Trophoblast cell (in vitro differentiated cells and primary cell): ENCODE data around the gene AAK1.

ENCODE experiments used
- DNase-seq, 2 donors: peaks; one replicate each; pipeline ENCODE4 v3.0.0-alpha.2; 2016
- H2AFZ ChIP-seq: 2 replicates; pipeline ENCODE4 v1.6.1; 2013; ENCODE audit warnings: low read length, moderate library complexity, mild to moderate bottlenecking; ENCODE audit not compliant: insufficient read depth, poor library complexity
- H2AK5ac ChIP-seq: 2 replicates; pipeline ENCODE4 v1.6.1; 2013; ENCODE audit warnings: mild to moderate bottlenecking, low read length
- H2BK120ac ChIP-seq: 2 replicates; pipeline ENCODE4 v1.6.1; 2013; ENCODE audit warnings: low read length, mild to moderate bottlenecking, moderate library complexity; ENCODE audit not compliant: insufficient read depth, poor library complexity
- H2BK12ac ChIP-seq: 2 replicates; pipeline ENCODE4 v1.6.1; 2013; ENCODE audit warnings: mild to moderate bottlenecking, low read length, moderate library complexity
- H2BK5ac ChIP-seq: 2 replicates; pipeline ENCODE4 v1.6.1; 2013; ENCODE audit warnings: low read length, low read depth, moderate library complexity, mild to moderate bottlenecking; ENCODE audit not compliant: poor library complexity
- H3K14ac ChIP-seq: 2 replicates; pipeline ENCODE4 v1.6.1; 2013; ENCODE audit warnings: mild to moderate bottlenecking, low read length
- H3K18ac ChIP-seq: 2 replicates; pipeline ENCODE4 v1.6.1; 2013; ENCODE audit warnings: mild to moderate bottlenecking, low read length
- H3K23ac ChIP-seq: 2 replicates; pipeline ENCODE4 v1.6.1; 2013; ENCODE audit warnings: low read length
- H3K27ac ChIP-seq: 2 replicates; pipeline ENCODE4 v1.5.1; 2013; ENCODE audit warnings: low read depth, mild to moderate bottlenecking, inconsistent platforms, low read length, moderate library complexity
- H3K27me3 ChIP-seq: 2 replicates; pipeline ENCODE4 v1.6.1; 2013; ENCODE audit warnings: inconsistent platforms, mild to moderate bottlenecking, low read length, moderate library complexity; ENCODE audit not compliant: insufficient read depth
- H3K36me3 ChIP-seq, 2 experiments: 1 replicate in 1 of 2; 2 replicates in 1 of 2; pipeline ENCODE4 v1.6.1; 2013; ENCODE audit warnings: low read length in 2 of 2, mild to moderate bottlenecking in 2 of 2, moderate library complexity in 1 of 2; ENCODE audit not compliant: insufficient read depth in 2 of 2, control insufficient read depth in 1 of 2
- H3K4ac ChIP-seq: 2 replicates; pipeline ENCODE4 v1.6.1; 2013; ENCODE audit warnings: low read depth, mild to moderate bottlenecking, low read length, moderate library complexity
- H3K4me1 ChIP-seq, 2 experiments: 1 replicate in 1 of 2; 2 replicates in 1 of 2; pipeline ENCODE4 v1.6.1; 2013; ENCODE audit warnings: low read length in 2 of 2, mild to moderate bottlenecking in 2 of 2, moderate library complexity in 1 of 2; ENCODE audit not compliant: insufficient read depth in 2 of 2, control insufficient read depth in 1 of 2
- H3K4me2 ChIP-seq: 2 replicates; pipeline ENCODE4 v1.6.1; 2013; ENCODE audit warnings: inconsistent platforms, mild to moderate bottlenecking, low read length, moderate library complexity
- H3K4me3 ChIP-seq: 2 replicates; pipeline ENCODE4 v1.5.1; 2013; ENCODE audit warnings: mild to moderate bottlenecking, low read depth, low read length, inconsistent platforms
- H3K79me1 ChIP-seq: one replicate; pipeline ENCODE4 v1.6.1; 2013; ENCODE audit warnings: low read length
- H3K79me2 ChIP-seq: 2 replicates; pipeline ENCODE4 v1.6.1; 2013; ENCODE audit warnings: low read length, mild to moderate bottlenecking; ENCODE audit not compliant: control insufficient read depth, insufficient read depth, poor library complexity
- H3K9ac ChIP-seq: 2 replicates; pipeline ENCODE4 v1.6.1; 2013; ENCODE audit warnings: mild to moderate bottlenecking, low read length
- H3K9me3 ChIP-seq: 2 replicates; pipeline ENCODE4 v1.6.1; 2013; ENCODE audit warnings: low read depth, mild to moderate bottlenecking, control low read depth, inconsistent platforms, low read length; ENCODE audit not compliant: insufficient read depth
- H4K12ac ChIP-seq: 2 replicates; pipeline ENCODE4 v1.6.1; 2013; ENCODE audit warnings: low read depth, mild to moderate bottlenecking, low read length, moderate library complexity
- H4K8ac ChIP-seq: 2 replicates; pipeline ENCODE4 v1.6.1; 2013; ENCODE audit warnings: low read depth, mild to moderate bottlenecking, low read length, moderate library complexity
- H4K91ac ChIP-seq: one replicate; pipeline ENCODE4 v1.6.1; 2013; ENCODE audit warnings: low read depth, mild to moderate bottlenecking, low read length, moderate library complexity
- WGBS: extraction: QIAGEN DNeasy Blood & Tissue Kit; methylation state at CpG from one replicate; pipeline ENCODE4 v1.1.7; 2013; ENCODE audit warnings: missing lambda C conversion rate; ENCODE audit not compliant: insufficient read length, insufficient coverage; ENCODE audit errors: extremely low coverage; 5-methylcytosine and 5-hydroxymethylcytosine counted together

AAK1 gene

DNA sequence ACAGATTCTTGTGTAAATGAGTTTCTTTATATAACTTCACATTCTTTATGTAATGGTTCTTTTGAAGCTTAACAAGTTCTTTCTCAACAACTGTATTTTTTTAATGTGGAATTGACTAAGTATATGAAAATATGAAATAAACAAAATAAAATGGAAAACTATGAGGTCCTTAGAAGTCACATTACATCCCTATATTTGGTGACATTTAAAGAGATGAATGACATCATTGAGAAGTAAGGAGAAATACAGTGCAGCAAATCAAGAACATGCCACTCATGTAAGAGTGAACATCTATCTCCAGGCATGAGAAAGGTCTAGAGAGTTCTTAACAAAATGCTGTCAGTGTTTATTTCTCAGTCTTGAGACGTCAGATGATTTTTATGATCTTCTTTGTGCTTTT lies 39.0 kb upstream of the AAK1 start:
- no peak overlapping the region for H4K12ac ChIP-seq
- H3K9me3 ChIP-seq = no peaks in the 10 kb centered on the region
- no peak overlapping the region for H3K14ac ChIP-seq
- no peak for DNase-seq
- no peak overlapping the region for H2BK120ac ChIP-seq
- no peak overlapping the region for H3K4me2 ChIP-seq
- no CpG with 5 or more reads among the region's 1 CpG for WGBS
- H2BK12ac ChIP-seq = no peak overlapping the region
- H4K8ac ChIP-seq = no peak overlapping the region
- no peaks in the 10 kb centered on the region for H3K36me3 ChIP-seq
- H3K27ac ChIP-seq = no peak overlapping the region
- no peaks in the 10 kb centered on the region for H3K27me3 ChIP-seq
- H3K4ac ChIP-seq = no peak overlapping the region
- H2AFZ ChIP-seq = no peak overlapping the region
- H4K91ac ChIP-seq = no peak overlapping the region
- H2AK5ac ChIP-seq = no peak overlapping the region
- no peak overlapping the region for H3K23ac ChIP-seq
- H3K18ac ChIP-seq = no peak overlapping the region
- H3K9ac ChIP-seq = no peak overlapping the region
- no peak overlapping the region for H2BK5ac ChIP-seq
- no peaks in the 10 kb centered on the region for H3K79me2 ChIP-seq
- peaks cover 2% of the 10 kb centered on the region in 2 experiments for H3K4me1 ChIP-seq
- peaks cover 4% of the 10 kb centered on the region for H3K79me1 ChIP-seq
- no peak overlapping the region for H3K4me3 ChIP-seq

DNA sequence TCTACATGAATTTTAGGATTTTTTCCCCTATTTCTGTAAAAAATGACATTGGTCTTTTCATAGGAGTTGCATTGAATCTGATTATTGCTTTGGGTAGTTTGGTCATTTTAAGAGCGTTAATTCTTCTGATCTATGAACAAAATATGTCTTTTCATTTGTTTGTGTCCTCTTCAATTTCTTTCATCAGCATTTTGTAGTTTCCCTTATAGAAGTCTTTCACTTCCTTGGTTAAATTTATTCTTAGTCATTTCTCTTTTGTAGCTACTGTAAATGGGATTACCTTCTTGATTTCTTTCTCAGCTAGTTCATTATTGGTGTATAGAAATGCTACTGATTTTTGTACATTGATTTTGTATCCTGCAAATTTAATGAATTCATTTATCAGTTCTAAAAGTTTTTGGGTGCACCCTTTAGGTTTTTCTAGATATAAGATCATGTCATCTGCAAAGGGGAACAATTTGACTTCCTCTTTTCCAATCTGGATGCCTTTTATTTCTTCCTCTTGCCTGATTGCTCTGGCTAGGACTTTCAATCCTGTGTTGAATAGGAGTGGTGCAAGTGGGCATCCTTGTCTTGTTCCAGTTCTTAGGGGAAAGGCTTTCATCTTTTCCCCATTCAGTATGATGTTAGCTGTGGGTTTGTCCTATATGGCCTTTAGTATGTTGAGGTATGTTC lies 36.6 kb upstream of the AAK1 start:
- Histone ChIP-seq H3K9ac (no peak overlapping the region), H2BK120ac (no peak overlapping the region), H3K4me1 (peaks cover 2 to 3% of the 10 kb centered on the region in 2 experiments), H3K14ac (no peak overlapping the region), H4K12ac (no peak overlapping the region), H3K23ac (no peak overlapping the region), H3K79me1 (peaks cover 4% of the 10 kb centered on the region), H3K36me3 (no peaks in the 10 kb centered on the region), H3K9me3 (no peaks in the 10 kb centered on the region), H3K27me3 (no peaks in the 10 kb centered on the region), H2AK5ac (no peak overlapping the region), H3K4me3 (no peak overlapping the region), H3K4ac (no peak overlapping the region), H4K8ac (no peak overlapping the region), H3K79me2 (no peaks in the 10 kb centered on the region), H2BK5ac (no peak overlapping the region), H3K4me2 (no peak overlapping the region), H4K91ac (no peak overlapping the region), H2BK12ac (no peak overlapping the region), H3K18ac (no peak overlapping the region), H2AFZ (no peak overlapping the region), H3K27ac (no peak overlapping the region)
- no peak for DNase-seq
- no CpG with 5 or more reads among the region's 1 CpG for WGBS

DNA sequence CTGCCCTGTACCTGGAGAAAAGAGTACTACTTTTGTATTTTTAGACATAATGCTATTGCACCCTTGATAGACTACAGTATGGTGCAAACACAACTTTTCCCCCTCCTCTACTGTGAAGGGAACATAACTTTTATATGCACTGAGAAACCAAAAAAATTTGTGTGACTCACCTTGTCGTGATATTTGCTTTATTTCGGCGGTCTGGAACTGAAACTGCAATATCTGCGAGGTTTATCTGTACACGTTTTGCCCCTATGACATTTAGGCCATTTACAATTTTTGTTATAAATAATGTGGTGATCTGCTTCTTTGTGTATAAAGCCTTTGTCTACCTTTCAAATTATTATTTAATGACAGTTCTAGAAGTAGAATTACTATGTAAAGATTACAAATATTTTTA lies 34.4 kb upstream of the AAK1 start:
- no peaks in the 10 kb centered on the region for H3K79me2 ChIP-seq
- no peak overlapping the region for H3K23ac ChIP-seq
- no peak overlapping the region for H3K4me2 ChIP-seq
- H2BK120ac ChIP-seq = no peak overlapping the region
- no peak overlapping the region for H3K9ac ChIP-seq
- DNase-seq = no peak
- H3K79me1 ChIP-seq = peaks cover 8% of the 10 kb centered on the region
- H3K9me3 ChIP-seq = no peaks in the 10 kb centered on the region
- no peak overlapping the region for H3K27ac ChIP-seq
- H3K4ac ChIP-seq = no peak overlapping the region
- H3K18ac ChIP-seq = no peak overlapping the region
- WGBS = no CpG with 5 or more reads among the region's 5 CpGs
- no peaks in the 10 kb centered on the region for H3K27me3 ChIP-seq
- no peaks in the 10 kb centered on the region for H3K36me3 ChIP-seq
- no peak overlapping the region for H3K14ac ChIP-seq
- no peak overlapping the region for H2BK12ac ChIP-seq
- H4K12ac ChIP-seq = no peak overlapping the region
- no peak overlapping the region for H2BK5ac ChIP-seq
- H3K4me1 ChIP-seq = peaks cover 4 to 8% of the 10 kb centered on the region in 2 experiments
- H3K4me3 ChIP-seq = no peak overlapping the region
- H4K91ac ChIP-seq = no peak overlapping the region
- H4K8ac ChIP-seq = no peak overlapping the region
- no peak overlapping the region for H2AFZ ChIP-seq
- H2AK5ac ChIP-seq = no peak overlapping the region

DNA sequence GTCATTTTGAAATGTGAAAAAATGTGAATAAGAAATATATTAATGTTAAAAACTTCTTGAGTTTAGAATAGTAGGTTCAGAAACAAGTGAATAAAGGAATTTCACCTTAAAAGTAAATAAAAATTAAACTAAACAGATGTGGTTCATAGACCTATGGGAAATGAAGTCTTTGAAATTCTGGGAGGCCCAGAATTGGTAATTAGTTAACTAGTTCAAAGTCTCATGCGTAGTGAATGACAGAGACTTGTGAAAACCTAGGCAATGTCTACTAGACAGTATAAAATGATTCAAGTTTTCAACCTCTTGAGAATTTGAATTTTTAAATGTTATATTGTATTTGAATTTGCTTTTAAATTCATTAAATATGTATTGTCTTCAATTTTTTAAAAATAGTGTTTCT lies 32.6 kb upstream of the AAK1 start:
- Histone ChIP-seq H3K18ac (no peak overlapping the region), H3K9ac (no peak overlapping the region), H2BK5ac (no peak overlapping the region), H3K23ac (no peak overlapping the region), H2BK12ac (no peak overlapping the region), H3K27ac (no peak overlapping the region), H3K4me3 (no peak overlapping the region), H2AFZ (no peak overlapping the region), H3K14ac (no peak overlapping the region), H3K4me2 (no peak overlapping the region), H2AK5ac (no peak overlapping the region), H4K91ac (peak overlapping the region; percentile 47), H3K4me1 (peaks cover 4 to 8% of the 10 kb centered on the region in 2 experiments), H3K79me1 (peaks cover 8% of the 10 kb centered on the region), H3K79me2 (no peaks in the 10 kb centered on the region), H4K8ac (no peak overlapping the region), H2BK120ac (no peak overlapping the region), H3K27me3 (no peaks in the 10 kb centered on the region), H3K4ac (no peak overlapping the region), H4K12ac (no peak overlapping the region), H3K9me3 (no peaks in the 10 kb centered on the region), H3K36me3 (no peaks in the 10 kb centered on the region)
- DNase-seq = no peak
- WGBS = no CpG with 5 or more reads among the region's 1 CpG
